Activated T-cell treated with anti-CD3 and anti-CD28 coated beads for 24 hours (primary cell): ENCODE measurements around the gene CTIF.
A peak's percentile ranks its signal among the peaks of the same experiment; 100 is the strongest.

Experiments
- DNase-seq: peaks from one replicate; pipeline ENCODE4 v3.0.0-alpha.2; 2020; ENCODE audit warnings: low read depth

Gene CTIF

GRCh38 chr18:48533340-48534070 is 5.3 kb upstream of the CTIF start:
- DNase-seq, result no peak

- no peak for DNase-seq
These were observed 4.5 kb upstream of the CTIF start for GRCh38 chr18:48534364-48534763.

DNA sequence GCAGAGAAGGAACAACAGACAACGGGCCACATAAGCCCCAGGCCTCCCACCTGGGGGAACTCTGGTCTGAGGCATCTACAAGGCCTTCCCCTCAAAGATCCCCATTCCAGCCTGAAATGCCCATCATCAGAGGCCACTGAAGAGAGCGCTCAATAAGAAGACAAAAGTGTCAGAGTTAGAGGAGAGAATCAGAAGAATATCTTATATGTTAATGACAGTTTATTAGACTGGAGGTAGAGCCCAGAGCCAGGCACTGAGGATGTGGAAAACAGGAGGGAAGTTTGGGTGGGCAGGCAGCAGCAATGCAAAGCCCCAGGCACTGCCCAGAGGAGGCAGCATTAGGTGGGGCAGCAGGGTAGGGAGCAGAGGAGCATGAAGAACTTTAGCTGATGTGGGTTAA is 2.9 kb upstream of the CTIF start:
- no peak for DNase-seq

DNA sequence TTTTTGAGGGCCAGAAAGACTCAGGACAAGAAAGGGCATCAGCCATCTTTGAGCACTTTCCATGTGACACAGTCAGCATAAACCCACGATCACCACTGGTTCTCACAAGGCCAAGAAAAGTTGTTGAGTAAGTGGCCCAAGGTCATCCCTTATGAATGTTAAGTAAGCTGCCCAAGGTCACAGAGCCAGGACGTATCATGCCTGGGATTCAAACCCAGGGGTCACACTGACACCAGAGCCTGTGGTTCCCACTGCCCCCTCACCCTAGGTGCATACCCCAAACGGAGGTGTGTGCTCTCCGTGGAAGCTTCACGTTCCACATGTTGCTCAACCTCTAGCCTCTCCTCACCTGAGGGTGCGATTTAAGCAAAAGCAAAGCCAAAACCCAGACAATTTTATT is 2.3 kb upstream of the CTIF start:
- DNase-seq, result no peak

GRCh38 chr18:48539406-48540250 is 797 bp downstream of the CTIF start:
- DNase-seq, result no peak

- DNase-seq, result peak; percentile 20
These were observed 1.6 kb downstream of the CTIF start for GRCh38 chr18:48540251-48541025.

DNA sequence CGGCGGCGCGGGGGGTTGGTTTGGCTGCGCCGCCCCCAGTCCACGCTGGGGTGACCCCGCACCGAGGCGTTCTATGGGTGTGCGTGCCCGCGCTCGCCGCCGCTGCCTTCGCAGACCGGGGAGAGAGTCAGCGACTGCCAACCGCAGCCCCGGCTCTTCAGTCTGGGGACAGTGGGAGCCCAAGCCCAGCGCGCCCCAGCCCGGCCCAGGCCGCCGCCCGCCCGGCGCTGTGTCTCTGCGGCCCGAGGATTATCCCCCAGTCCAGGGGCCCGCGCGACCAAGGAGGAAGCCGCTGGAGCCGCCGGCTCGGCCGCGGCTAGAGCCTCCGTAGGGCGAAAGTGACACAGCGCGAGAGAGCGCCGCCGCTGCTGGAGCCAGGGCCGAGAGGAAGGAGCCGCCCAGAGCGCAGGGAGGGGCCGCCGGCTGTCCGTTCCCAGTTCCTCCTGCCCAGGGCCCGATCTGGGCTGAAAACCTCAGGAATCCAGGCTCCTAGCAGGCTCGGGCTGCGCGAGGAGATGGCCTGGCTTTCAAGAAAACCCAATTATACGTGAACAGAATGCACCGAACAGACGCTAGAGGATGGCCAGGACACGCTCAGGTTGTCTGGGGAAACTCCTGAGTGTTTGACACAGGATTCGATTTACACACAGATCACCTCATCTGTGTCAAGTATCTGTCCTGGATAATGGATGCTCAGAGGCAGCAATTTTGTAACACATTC is 2.4 kb downstream of the CTIF start:
- DNase-seq, result no peak

DNA sequence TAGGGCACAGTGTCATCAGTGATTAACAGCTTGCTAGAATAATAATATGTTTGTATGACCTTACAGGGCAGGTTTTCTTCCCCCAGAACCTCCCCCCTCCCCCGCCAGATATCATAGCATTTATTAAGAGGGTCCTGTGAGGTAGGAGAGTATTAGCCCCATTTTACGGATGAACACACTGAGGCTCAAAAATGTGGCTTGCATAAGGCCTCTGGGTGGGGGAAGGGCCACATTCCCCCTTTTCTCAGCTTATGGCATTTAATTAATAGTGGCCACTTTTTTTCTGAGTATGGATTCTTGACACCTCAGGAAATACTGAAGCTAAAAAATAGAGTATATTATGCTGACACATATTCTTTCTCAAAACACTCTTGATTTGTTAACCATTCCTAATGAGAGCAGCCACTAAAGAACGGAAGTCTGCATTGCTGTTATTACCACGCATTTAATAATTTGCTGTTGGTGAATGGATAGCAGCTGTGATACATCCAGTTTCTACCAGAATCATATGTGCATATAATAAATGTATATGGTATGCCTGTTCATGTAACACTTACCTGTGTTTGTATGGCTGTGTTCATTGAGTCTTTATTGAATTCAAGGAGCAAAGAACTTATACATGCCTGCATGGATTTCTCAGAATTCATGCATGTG is 3.0 kb downstream of the CTIF start:
- DNase-seq, result no peak

GRCh38 chr18:48542513-48543181 is 3.8 kb downstream of the CTIF start:
- DNase-seq, result no peak

DNA sequence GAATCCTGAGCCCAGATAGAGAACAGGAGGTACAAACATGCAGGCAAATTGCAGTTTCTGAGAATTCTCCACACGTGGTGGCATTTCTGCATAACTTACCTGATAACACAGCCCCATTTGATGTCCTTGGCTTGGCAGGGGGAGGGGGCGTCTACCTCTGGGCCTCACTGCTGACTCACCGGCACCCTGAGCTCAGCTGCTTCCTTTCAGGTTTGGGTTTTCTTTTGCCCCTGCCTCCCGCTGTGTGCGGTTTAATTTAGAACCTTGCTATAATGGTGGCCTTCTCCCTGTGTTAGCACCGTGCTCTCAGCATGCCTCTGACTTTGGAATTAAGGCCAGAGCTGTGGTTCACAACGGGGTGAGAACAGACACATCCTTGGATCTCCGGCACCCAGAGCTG is 4.4 kb downstream of the CTIF start:
- no peak for DNase-seq

GRCh38 chr18:48544116-48544515 is 5.3 kb downstream of the CTIF start:
- DNase-seq, result no peak

- DNase-seq, result no peak
These were observed 6.0 kb downstream of the CTIF start for GRCh38 chr18:48544661-48545415.

DNA sequence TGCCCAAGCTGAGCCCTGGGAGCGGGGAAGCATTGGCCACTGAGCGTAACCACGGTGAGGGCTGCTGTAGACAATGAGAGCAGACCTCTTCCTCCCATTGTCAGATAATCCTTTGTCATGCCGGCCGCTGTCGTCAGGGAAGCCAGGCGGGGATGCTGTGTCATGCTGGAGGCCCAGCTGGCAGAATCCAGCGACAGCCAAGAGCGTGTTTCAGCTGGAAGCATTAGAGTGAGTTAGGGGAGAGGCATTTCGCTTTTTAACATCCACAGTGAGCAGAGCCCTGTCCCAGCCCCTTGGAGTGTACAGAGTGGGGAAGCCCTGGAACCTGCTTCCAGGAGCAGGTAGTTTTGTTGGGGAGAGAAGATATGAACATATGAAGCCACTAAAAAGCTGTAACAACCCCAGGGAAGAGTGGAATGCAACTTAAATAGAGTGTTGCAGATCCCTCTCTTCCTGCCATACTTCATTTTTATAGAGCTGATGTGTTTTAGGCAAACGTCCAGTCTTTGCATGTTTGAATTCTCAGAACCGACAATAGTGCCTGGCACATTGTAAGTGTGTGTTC is 7.0 kb downstream of the CTIF start:
- no peak for DNase-seq

DNA sequence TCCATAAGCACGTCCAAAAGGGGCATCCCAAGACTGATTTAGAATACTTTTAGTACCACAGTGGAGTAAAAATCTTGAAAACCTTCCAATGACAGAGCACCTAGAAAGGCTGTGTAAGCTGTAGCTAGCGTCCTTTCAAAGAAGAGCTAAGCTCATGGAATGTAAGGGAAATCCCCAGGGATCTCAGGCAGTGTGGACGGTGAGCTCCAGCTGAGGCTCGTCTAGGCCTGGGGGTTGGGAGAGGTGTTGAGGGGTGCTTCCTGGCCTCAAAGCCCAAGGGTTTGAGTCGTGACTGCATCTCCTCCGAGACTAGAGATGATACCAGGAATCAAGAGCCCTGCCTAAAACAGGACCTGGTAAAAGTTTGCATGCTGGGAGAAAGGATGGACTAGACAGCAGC is 7.6 kb downstream of the CTIF start:
- DNase-seq, result no peak

DNA sequence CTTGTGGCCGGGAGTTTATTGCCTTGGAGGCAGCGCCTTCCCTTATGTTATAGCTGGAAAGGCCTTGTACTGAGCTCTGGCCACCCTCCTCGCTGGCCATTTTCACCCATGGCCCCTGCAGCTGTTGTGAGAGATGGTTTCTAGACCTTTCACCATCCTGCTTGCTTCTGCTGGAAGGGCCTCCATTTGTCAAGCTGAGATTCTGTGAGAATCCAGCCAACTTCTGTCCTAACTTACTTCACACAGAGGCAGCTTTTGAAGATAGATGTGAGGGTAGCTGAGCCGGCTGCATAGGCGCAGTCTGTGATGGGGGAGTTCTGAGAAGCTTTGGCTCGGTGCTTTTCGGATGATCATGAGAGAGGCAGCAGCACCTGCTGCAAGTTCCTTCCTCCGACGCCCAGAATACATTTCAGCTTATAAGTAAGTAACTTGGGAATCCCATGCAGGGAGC is 8.7 kb downstream of the CTIF start:
- DNase-seq, result no peak

GRCh38 chr18:48548011-48548771 is 9.4 kb downstream of the CTIF start:
- no peak for DNase-seq

DNA sequence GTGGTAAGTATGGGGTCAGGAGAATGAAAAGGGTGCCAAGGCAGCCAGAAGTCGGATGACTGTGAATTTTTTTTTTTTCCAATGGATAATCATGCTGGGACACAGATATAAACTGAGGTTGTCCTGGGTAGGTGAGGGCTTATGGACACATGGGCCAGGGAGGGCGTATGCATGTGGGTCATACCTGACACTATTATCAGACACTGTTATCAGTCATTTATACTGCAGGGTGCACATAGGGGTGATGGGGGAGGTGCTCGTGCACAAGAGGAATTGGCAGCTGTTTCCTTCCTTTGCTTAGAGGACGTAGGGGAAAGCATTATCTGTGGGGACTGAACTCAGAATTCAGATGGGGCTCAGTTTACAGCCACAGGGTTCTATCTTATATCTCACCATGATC is 10.1 kb downstream of the CTIF start:
- no peak for DNase-seq

- no peak for DNase-seq
These were observed 11.4 kb downstream of the CTIF start for GRCh38 chr18:48550101-48550729.

DNA sequence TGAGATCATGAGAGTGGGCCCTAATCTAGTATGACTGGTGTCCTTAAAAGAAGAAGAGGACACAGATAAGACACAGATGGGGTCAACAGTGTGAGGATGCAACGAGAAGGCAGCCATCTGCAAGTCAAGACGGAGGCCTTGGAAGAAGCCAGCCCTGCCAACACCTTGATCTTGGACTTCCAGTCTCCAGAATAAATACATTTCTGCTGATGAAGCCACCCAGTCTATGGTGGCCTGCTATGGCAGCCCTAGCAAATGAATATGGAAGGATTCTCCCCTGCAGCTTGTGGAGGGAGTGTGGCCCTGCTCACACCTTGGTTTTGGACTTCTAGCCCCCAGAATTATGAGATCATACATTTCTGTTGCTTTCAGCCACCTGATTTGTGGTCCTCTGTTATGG is 12.3 kb downstream of the CTIF start:
- DNase-seq, result no peak
